HG02981 (cell line): ENCODE measurements around the gene MSI2.
"Not testable (repeated sequence)": the region's sequence is repeated elsewhere in the genome, so short reads cannot be mapped to it uniquely, and the experiment has no call there.

Source experiments
- ATAC-seq: cut with Tn5 transposase; IDR thresholded peaks from one replicate; pipeline ENCODE4 v1.9.1; 2021; ENCODE audit warnings: mild to moderate bottlenecking, moderate library complexity; ENCODE audit not compliant: unreplicated experiment

MSI2 gene

DNA sequence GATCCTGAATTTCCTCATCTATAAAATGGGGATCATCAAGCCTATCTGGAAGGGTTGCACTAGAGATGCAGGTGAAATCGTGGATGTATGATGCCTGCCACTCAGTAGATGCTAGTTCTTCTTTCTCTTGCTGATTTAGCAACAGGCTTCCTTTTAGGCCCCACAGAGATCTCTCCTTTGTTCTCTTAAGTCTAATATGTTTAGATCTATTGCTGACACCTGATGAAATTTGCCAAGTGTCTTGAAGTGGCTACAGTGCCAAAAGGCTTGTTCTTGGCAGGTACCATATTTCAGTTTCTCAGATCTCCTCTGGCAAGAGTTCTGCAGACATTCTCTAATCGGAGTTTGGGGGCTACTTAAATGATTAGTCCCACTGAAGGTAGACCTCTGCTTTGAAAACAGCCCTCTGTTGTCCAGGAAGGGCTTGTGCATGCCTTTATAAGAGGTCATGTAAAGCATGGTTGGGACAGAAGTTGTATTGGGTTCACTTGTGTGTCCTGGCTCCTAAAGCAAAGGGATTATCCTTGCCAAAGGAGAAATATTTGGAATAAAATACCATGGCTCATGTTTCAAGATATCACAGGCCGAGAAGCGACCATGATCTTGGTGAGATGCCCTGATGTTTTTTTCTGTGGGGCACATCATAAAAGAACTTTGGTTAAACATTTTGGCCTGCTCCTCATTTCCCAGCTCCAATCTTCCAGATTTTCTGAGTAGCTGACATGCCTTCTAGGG, 234.0 kb downstream of the MSI2 start:
- no peak for ATAC-seq

DNA sequence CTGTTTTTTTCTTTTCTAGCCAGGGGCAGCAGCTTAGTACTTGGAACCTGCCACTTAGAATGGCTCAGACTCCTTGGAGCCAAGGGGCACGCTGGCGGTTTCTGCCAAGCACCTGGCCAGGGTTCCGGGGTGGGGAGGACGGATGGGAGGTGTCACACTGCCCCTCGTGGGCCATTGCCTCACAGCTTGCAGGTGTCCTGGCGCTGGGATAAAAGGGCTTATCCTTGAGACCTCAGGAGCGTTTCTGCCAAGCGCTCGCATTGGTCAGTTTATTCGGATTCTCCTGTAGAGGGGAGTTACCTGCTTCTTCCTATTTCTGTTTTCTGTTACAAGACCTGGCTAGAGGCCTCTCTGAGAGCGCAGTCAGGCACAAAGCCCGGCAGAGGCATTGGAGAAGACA, 234.6 kb downstream of the MSI2 start:
- ATAC-seq: no peak

DNA sequence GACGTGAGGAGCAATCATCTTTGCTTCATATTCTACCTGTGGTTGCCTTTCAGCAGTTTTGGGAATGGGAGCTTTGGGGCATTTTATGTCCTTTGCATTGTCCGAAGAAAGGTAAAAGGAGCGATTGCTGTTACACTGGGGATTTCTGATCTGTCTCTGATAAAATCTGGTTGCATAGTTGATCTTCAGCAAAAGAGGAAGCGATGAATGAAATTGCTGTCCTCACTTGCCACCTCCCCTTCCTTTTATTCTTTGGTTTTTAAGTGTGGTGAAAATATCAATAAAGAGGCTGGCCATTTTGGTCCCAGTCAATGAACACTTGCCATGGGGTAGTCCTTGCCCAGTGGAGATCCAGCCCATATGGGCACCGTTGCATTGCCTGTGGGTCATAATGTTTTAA, 236.8 kb downstream of the MSI2 start:
- ATAC-seq: no peak

DNA sequence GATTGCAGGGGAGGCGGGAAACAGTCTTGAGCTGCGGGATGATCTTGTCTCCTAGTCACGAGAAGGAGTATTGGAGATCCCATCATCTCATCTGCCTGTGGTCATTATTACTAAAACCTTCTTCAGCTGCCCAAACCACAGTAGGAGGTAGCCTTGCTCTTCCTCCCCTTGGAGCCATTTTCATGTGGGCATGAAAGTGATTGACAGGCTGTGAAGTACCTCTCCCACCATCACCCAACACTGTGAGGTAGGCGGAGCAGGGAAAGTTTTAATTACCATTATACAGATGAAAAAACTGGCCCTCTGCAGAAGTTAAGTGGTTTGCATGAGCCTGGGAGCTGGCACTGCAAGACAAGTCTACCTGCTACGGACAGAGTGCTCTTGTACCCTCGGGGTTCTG, 237.3 kb downstream of the MSI2 start:
- no peak for ATAC-seq

DNA sequence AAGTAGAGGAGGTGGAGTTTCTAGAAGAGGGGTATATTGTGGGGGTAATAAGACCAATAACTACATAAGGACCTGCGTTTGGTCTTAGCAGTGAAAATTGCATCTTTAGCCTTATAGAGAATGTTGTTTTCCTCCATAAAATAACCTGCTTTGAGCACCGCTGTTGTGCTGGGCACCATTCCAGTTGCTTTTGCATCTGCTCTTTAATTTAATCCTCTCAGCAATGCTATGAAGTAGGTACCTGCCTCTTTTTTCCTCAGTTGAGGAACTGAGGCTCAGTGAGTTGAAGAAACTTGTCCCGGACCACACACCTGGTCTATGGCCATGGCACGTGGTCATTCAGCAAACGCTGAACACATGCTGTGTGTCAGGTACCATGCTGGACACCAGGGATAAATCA, 238.1 kb downstream of the MSI2 start:
- ATAC-seq: no peak

DNA sequence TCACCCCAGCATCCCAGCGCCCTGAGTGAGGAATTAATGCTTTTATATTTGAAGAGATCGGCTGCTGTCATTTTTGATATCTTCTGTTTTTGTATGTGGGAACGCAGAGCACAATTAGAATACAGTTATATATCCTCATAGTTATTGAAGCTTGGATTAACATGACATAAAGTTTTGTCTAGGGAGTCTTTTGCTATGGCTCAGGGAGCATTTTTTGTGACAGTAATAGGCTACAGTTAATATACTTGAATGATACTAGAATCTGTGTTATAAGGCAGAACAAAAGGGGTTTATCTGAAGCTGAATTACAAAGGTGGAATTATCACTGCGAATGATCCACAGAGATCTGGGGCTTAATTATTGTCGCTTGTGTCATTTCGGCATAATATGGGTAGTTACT, 239.4 kb downstream of the MSI2 start:
- no peak for ATAC-seq

DNA sequence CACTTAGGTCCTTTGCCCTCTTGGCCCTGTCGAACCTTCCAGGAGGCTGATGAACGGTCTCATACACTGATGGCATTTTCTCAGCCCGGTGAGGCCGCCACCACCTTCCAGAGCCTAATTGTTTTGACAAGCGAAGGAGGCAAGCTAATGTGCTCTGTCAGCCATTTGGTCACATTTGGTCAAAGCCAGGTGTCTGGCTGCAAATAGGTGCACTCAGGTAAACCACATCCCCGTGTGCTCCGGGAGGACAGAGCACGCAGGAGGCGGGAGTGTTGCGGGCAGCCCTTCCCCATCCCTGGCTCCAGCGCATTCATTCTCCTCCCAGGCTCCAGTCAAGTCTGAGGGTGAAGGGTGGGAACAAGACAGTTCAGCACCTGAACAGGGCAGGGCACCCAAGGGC, 240.1 kb downstream of the MSI2 start:
- ATAC-seq: no peak

DNA sequence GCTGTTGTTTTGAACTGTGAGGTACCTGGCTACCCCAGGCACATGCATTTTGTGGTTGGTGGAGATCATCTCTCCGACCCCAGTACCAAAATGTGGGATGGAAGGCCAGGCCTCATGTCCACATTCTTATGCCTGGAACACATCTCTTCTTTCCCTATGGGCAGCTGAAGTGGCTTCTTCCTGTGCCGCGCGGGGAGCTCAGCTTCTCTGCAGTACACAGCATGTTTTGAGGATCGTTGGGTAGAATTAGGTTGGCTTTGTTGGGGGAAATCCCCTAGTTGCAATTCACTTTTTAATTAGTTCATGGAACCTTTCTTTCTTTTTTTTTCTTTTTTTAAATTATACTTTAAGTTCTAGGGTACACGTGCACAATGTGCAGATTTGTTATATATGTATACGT, 242.1 kb downstream of the MSI2 start:
- no peak for ATAC-seq

DNA sequence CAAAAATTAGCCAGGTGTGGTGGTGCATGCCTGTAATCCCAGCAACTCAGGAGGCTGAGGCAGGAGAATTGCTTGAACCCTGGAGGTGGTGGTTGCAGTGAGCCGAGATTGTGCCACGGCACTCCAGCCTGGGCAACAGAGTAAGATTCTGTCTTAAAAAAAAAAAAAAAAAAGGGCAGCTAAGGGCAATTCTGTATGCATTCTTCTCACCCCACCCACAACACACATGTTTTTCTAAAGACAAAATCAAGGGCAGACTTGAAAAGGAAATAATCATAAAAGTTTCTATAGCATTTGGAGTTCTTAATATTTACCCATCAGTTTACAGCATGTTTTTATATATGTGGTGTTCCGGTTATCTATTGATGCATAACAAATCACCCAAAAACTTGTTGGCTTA, 242.9 kb downstream of the MSI2 start:
- ATAC-seq: not testable (repeated sequence)

DNA sequence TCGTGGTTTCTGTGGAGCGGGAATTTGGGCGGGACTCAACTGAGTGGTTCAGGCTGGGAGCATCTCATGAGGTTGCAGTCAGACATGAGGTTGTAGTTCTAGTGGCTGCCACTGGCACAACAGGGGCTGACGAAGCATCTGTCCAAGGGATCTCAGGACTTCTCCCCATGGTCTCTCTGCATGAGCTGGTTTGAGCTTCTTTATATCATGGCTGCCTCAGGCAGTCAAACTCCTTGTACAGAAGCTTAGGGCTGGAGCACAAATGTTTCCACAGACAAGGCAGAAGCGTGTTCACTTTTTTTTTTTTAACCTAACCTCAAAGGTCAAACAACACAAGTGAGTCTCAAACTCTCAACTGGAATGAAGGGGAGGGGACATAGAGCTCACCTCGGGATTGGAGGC, 243.3 kb downstream of the MSI2 start:
- no peak for ATAC-seq

DNA sequence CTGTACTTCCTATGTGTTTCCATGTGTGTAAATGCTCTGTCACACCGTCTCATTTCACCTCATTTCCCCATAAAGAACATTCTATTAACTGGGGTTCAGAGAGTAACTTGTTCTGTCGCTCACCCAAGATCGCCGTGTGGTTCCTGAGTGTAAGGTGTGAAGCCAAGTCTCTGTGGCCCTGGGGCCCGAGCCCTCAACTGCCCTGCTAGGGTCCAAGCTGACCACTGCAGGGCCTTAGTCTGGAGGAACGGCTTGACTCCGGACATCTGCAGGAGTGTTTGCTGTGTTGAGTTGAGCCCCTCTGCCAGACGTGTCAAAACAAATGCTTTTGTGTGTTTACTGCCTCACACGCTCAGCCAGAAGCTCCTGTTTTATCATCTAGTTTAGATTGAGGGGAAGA, 244.7 kb downstream of the MSI2 start:
- ATAC-seq: no peak

DNA sequence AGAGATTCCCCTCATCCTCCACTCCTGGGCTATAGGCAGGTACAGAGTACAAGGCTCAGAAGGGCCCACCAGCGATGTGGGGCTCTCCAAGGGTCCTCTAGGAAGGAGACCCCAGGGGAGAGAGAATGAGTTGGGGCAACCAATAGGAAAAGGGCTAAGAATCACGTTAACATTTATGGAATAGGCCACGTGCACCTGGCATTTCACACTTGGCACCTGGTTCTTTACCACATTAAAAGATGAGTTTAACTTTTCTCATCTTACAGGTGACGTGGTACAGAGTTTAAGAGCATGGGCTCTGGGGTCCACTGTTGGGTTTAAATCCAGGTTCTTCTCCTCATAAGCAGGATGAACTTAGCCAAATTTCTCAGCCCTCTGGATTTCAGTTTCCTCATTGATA, 245.7 kb downstream of the MSI2 start:
- ATAC-seq: no peak

DNA sequence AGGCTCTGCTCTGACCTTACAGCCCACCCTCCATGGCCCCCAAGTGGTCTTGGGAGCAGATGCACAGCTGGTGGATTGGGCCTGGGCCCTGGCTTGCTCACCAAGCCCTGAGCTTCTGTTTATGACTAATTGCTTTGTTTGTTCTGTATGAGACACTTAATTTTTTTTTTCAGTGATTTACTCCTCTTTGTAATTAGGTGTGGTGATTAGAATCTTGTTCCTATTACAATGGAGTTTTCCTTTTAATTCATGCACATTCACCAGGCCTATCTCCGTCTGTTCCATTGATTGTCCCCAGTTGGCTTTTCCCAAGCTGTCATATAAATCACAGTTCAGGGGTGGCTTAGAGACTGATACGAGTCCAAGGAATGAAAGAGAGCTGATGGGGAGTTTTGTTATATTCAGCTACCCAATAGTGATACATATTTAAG, 246.5 kb downstream of the MSI2 start:
- no peak for ATAC-seq

DNA sequence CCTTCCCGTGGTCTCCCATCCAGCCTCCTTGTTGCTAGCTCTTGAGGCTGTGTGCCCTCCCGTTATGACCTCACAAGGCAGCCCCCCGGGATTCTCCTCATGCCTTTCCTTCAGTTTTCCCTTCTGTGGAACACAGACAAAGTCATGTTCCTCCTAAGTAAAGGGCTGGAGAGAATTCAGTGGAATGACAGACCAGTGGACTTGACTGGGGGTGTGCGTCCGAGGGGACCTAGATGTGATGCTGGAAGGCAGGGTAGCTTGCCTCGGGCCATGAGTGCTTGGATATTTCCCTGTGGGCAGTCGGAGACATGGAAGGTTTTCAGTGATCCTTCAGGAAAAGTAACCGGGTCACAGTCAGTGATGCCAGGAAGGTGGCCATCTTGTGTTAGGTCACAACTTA, 247.9 kb downstream of the MSI2 start:
- ATAC-seq: no peak

DNA sequence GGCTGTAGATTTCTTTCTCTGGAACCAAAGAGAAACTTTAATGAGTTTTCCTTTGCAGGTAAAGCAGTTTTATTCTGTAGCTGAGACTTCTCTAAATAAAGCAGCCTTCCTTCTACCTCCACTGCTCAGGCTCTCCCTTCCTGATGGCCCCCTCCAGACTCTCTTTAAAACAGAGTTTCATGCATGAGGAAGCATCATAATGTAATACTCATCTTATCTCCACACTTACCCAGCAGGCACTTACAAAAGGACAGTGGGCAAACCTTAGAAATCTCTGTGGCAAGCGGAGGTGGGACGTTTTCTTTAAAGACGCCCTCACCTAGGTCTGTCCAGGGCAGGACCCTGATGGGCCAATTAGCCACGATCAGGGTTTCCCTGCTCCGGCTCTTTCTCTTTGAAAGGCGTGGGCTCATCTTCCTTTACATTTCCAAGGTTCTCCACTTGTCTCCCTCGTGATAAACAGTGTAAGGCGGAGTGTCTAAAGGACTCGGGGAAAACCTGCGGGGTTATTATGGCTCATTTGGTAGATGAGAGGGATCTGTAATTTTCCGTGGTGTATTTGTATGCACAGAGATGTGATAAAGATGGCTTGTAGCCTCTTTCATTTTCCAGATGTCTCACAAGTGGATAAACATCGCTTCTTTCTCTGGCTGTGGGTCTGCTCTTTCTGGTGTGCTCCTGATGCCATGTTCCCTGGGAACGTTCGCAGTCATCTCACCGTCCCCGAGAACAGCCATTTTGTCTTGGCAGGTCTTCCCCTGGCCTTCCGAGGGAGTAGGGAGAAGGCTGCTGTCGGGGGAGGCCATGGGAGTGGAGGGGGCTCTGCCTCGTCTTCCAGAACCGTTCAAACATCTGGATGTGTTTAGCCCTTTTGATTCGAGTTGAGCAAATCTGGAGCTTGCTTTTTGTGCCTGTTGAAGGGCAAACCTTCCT, 249.8 kb downstream of the MSI2 start:
- no peak for ATAC-seq

DNA sequence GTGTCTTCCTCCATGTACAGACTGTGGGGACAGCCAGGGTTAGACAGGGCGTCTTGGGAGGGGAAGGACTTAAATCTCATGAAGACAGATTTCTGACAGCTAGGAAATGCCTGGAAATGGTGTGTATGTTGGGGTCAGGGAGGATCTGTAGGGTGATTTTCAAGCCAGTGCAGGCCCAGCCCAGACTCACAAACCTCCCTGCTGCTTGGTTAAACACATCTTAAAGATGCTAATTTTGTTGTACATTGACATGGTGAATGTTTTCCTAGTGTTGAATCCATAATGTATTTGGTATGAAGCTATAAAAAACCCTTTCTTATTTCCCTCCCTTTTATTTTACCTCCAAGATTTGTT, 250.4 kb downstream of the MSI2 start:
- no peak for ATAC-seq

DNA sequence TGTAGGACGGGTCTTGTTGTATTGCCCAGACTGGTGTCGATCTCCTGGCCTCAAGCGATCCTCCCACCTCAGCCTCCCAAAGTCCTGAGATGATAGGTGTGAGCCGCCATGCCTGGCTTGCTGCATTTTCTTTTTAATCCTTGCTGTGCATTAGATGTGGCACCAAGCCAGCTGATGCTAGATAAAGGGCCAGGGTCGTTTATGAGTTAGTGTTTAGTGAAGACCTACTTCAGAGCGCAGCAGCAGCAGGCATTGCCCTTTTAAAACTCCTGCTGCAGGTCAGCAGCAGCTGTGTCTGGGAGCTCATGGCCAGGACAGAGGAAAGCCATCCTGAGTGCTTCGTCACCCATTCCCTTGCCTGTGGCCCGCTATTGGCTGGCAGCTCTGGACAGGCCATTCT, 251.5 kb downstream of the MSI2 start:
- no peak for ATAC-seq

DNA sequence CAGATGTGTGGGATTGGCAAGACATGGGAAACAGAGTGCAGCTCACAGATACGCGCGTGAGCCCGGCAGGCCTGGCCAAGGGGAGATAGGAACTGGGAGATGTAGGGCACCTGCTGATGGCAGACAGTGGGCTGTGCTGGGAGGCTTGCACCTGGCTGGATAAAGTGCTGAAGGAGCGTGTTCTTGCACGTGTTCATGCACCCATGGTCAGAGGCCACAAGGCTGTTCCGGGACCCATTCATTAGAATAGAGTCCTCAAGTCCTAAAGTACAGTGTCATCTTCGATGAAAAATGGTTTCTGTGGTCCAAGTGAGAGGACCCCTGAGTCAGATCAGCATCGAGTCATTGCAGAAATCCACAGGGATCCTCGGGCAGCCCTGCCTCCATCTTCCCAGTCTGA, 252.3 kb downstream of the MSI2 start:
- ATAC-seq: no peak

DNA sequence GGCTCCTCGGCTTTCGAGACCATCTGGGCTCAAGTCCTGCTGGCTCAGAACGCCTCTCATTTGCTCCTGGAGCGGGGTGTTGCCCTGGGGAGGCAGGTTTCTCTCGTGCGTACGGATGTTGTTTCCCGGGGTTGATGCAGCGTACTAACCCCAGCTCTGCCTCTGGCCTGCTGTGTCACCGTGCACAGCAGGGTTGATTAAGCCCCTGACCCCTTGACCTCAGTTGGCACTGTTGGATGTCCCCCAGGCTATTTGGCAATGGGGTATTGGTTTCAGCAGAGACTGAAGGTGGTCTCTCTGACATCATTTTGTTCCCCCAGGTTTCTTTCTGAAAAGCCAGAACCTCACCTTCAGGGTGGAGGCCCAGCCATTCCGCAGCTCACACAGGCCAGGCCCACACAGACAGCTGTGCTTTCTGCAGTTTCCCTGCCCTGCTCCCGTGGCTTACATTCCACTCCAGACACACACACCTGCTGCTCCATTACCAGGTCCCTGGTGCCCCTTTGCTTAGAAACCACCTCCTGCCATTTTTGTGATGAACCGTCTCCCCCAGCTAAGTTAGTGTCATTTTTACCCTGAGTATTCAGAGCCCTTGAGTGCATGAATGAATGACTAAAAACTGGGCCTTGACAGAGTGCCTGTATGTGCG, 255.3 kb downstream of the MSI2 start:
- no peak for ATAC-seq

DNA sequence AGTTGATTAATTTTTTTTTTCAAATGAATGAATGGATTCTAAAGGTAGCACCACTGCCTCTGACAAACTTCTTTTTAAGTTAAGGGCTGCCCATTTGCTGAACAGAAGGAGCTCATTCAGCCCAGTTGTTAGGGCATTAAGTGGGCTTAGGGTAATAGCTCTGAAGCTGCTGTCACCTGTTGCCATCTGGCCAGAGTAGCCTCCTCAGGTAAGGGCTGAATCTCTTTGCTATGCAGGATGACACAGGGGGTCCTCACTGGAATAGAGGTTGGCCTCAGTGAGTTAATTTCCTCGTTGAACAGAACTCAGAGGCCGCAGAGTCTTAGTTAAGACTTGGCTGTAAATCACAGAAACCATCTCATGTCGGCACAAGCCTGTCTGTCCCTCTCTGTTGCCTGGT, 255.9 kb downstream of the MSI2 start:
- ATAC-seq: no peak

DNA sequence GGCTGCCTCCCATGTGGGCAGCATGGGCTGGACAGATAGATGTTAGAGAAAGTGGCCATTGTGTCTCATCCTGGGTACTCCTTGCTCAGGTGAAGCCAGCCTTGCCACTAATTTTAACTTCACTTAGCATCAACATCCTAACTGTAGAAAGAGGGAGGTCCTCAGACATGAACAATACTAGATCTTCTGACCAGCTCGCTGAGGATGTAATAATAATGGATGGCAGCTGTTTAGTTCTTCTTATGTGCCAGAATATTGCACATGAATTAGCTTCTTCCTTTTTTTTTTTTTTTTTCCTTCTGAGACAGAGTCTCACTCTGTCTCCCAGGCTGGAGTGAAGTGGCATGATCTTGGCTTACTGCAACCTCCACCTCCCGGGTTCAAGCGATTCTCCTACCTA, 256.4 kb downstream of the MSI2 start:
- no peak for ATAC-seq

DNA sequence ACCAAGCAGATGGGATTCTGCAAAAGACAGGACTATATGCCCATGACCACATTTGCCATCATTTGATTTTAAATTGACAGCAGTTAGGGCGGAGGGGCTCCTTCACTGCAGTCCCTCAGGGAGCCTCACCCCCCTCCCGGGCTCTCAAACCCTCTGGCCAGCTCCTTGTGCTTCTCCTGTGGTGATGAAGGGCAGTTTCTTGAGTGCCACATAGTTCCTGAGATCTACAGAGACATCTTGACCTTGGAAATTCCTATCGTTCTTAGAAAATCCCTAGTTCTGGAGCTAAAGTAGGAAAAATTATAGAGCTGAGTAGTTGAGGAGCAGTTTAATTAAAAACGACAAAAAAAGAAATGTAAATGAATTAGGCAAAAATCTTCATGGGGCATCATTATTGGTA, 257.2 kb downstream of the MSI2 start:
- ATAC-seq: no peak
